Limb (tissue), 2 donors: ENCODE measurements around the gene F5.
A peak's percentile ranks its signal among the peaks of the same experiment; 100 is the strongest.

ENCODE experiments used
- DNase-seq, 2 donors: peaks; one replicate each; pipeline ENCODE4 v3.0.0-alpha.2; 2016; ENCODE audit errors: extremely low spot score in 2 of 2

The F5 gene

DNA sequence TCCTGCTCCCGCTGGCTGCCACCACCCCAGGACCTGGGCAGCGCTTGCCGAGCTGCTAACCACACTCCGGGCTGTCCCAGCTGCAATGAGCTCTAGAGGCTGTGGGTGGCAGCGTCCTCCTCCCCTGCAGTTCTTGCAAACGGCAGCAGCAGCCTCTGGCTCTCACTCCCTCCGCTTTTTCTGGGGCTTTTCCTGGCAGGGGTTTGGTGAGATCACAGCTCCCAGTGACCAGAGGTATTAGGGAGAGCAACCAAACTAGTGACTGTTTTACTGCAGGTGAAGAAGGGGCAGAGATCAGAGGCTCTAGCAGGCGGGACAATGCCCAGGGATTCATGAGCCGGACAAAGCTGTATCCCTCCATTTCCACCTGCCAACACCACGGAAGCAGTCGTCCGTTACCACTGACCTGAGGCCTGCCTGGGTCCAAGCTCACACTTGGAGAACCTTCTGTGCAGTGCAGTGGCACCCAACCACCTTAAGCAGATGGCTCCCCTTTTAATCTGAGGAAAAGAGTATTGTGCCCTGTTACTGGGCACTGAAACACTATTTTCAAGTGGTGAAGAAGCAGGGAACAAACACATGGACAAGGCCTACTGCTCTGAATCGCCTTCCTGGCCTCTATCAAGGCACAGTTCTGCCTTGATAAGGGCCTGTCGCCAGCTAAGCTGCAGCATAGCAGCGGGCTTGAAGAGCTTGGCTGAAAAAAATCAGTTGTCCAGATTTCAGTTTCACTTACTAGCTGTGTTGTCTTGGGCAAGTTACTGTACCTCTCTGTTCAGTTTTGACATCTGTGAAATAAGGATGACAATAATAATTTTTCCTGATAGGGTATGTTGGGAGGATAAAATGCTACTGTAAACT lies at the start of gene F5:
Gene F5, minus strand, starts transcription at position 87 of the 861 bp plus-strand sequence. CDS start 95 bp downstream, outside the sequence.
- peak; percentile 15 to 56 for DNase-seq

DNA sequence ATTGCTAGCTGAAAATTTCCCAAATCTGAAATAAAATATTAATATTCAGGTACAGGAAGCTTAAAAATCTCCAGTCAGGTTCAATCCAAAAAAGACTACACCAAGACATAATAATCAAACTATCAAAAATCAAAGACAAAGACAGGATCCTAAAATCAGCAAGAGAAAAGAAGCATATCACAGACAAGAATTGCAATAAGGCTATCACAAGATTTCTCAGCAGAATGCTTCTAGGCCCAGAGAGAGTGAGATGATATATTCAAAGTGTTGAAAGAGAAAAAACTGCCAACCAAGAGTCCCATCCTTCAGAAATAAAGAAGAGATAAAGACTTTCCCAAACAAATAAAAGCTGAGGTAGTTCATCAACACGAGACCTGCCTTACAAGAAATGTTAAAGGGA lies 48.6 kb upstream of the F5 start:
- no peak for DNase-seq

DNA sequence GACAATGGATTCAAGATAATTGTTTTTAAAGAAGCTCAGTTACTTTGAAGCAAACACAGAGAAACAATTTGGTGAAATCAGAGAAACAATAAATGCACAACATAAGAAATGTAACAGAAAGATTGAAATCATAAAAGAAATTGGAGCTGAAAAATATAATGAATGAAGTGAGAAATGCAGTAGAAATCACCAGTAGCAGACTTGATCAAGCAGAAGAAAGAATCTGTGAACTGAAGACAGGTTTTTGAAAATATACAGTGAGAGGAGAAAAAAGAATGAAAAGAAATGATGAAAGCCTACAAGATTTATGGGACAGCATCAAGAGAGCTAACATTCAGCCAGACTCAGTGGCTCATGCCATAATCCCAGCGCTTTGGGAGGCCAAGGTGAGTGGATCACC lies 47.9 kb upstream of the F5 start:
- DNase-seq, result no peak

DNA sequence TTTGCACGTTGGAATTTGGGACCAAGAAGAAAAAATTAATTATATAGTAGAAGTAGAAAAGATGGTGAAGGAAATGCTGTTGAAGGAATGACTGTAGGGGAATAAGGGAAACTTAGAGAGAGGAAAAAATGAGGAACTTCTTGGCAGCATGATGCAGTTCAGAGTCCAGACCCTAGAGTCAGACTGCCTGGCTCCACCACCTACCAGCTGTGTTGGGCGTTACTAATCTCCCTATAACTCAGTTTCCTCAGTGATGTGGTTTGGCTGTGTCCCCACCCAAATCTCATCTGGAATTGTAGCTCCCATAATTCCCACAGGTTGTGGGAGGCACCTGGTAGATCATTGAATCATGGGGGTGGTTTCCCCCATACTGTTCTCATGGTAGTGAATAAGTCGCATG lies 45.0 kb upstream of the F5 start:
- DNase-seq, result no peak

DNA sequence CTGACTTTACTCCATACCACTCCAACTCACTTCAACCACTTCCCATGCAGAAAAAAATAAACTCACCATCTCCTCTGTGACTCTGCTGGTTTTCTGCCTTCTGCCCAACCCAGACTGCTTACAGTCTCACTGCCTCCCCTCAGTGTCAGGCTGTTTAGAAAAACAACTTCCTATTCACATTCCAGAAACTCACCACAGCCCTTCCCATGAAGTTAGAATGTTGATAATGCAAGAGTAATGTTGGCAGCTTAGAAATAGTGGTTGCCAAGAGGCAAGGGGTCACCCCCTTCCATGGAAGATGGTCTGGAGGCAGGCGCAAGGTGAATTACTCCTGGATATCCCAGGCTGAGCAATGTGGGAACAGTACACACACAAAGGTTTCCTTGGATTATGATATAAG lies 43.7 kb upstream of the F5 start, which contains the start of gene SELP:
Gene SELP, minus strand, starts transcription at position 119 of the 400 bp plus-strand sequence. Its CDS starts 50 bp downstream, at position 69.
- DNase-seq, result no peak

DNA sequence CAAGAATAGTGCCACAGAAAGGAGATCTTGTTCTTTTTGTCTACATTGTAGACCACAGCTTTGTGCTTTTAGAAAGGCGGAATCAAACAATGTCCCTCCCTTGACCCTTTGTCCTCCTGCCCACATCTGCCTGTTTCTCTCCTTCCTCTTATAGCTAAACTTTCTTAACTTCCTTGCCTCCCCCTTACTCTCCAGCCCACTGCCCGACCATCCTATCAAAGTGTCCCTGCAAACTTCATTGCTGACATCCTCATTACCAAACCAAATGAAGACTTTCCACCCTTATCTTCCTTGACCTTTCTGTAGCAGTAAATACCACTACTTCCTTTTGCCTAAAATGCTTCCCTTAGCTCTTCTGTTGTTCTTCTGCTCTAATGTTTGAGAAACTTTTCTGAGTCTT lies 38.6 kb upstream of the F5 start:
- no peak for DNase-seq

DNA sequence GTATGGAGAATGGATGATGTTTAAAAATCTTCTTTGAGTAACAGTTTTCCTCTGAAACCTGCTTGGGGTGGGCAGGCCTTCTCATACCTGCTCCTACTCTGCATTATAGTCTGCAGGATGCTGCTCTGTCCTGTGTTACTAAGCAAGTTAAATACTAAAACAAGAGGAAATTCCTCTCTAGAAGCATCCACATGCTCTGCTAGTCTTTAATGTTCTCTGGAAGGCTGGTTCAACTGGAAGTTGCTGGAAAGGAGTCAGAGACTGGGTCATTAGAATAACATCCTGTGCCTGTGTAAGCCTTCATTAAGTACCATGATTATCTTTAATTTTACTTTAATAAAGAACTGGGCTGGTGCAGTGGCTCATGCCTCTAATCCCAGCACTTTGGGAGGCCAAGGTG lies 37.8 kb upstream of the F5 start:
- no peak for DNase-seq

DNA sequence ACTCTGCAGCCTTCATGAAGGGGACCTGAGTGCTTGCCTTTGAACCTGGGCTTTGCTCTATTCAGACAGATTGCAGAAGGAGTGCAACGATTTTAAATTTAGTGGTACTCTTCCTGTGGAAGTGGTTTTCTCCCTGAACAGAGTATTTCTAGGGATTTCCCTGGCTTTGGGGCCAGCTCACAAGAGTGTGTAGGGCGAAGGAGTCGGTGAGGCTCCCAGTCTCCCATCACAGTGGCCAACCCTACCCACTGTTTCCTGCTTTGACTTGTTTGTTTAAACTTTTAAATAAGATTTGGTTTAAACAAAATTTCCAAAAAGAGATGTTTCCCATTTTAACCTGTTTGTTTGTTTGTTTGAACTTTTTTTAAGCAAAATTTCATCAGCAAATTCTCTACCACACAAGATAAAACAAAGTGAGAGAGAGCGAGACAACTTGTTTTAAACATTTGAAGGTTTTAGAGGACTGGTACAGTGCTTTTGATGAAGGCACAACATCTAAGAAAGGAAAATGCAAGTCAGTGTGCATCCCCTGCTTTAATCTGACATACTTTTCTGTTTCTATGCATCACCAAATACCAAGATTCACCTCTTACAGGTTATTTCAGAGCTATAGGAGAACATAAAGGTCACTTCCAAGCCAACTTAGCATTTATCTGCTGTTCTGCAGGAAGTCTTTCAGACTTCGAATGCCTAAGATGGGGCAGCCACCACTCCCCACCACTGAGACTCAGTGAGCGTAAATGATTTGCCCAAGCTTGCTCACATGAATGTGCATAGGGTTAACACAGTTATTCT lies 37.0 kb upstream of the F5 start:
- no peak for DNase-seq

DNA sequence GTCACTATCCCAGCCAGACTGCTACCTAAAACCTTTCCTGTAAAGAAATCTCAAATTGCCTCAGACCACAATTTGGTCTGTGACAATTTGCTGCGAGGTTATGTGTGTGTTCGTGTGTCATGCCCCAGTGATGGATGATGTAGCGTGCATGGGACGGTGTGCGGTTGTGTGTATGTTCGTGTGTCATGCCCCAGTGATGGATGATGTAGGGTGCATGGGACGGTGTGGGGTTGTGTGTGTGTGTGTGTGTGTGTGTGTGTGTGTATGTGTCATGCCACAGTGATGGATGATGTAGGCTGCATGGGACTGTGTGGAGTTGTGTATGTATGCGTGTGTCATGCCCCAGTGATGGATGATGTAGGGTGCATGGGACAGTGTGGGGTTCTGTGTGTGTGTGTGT lies 34.3 kb upstream of the F5 start:
- no peak for DNase-seq

DNA sequence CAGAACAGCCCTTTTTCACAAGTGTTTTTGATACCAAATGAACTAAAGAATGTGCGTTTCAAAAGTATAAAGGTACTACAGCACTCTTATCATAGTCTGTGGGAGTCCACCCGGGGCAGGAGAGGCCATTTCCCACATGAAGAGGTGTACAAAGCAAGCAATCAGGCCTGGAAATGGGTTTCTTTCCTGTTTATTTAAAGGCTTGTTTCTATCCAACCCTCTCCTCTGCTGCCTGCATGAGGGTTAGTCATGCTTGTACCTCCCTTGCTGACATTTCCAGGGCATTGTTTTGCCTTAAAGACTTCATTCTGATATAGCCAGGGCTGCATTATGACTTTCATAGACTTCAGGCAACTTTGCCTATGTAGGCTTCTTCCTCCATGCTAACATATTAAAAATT lies 32.1 kb upstream of the F5 start:
- no peak for DNase-seq

DNA sequence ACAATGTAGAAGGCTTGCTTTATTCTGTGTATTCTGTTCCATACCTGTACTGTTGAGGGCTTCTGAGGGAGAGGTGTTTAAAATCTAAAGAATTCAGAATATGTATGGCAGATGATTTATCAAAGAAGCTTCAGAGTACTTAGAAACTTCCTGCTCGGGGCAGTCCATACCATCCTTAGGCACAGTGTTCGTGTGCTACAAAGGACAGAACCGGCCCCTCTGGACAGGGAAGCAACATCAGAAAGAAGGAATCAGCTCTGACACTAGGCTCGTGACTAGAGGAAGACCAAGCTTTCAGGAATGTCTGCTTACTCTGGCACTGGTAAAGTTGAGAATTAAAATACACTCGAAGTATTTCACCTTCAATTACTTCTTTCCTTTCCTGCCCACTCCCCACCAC lies 29.5 kb upstream of the F5 start:
- DNase-seq, result no peak

DNA sequence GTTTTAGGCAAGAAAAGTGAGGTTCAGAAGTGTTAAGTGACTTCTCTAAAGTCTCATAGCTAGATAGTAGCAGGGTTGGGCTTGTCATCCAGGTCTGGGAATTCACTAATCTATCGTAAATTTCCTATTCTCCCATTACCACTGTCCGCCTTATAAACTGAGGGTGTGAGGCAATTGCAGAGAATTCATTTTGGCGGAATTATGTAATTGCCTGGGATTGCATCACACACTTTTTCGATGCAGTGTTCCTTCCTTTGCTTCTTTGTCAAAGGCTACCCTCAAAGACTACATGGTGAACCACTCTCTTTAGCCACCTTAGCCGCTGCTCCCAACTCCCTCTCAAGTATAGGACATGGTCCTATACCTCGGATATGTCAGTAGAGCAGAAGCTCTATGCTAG lies 24.6 kb upstream of the F5 start:
- no peak for DNase-seq

DNA sequence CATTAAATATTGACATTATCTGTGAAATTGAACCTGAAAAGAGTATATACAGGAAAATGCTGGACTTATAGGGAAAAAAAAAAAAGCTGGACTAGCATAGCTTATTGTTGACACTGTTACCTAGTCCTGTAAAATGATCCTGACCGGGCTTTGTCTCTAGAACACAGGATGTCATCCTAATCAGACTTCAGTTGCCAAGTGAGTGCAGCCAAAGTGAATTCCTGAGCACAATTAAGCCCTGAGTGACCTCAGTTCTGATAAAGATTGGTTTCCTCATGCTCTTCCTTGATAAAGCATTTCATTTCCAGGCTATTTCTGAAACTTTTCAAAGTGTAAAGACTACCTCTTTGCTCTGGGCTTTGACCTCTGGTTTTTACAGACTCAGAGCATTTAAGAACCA lies 23.8 kb upstream of the F5 start:
- no peak for DNase-seq

DNA sequence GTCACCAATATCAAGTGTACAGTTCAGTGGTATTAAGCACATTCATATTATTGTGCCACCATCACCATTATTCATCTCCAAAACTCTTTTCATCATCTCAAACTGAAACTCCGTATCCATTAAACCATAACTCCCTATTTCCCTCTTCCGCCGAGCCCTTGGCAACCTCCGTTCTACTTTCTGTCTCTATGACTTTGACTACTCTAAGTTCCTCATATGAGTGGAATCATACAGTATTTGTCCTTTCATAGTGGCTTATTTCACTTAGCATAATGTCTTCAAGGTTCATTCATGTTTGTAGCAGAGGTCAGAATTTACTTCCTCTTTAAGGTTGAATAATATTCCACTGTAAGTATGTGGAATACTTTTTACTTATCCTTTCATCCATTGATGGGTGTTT lies 21.9 kb upstream of the F5 start:
- DNase-seq, result no peak

DNA sequence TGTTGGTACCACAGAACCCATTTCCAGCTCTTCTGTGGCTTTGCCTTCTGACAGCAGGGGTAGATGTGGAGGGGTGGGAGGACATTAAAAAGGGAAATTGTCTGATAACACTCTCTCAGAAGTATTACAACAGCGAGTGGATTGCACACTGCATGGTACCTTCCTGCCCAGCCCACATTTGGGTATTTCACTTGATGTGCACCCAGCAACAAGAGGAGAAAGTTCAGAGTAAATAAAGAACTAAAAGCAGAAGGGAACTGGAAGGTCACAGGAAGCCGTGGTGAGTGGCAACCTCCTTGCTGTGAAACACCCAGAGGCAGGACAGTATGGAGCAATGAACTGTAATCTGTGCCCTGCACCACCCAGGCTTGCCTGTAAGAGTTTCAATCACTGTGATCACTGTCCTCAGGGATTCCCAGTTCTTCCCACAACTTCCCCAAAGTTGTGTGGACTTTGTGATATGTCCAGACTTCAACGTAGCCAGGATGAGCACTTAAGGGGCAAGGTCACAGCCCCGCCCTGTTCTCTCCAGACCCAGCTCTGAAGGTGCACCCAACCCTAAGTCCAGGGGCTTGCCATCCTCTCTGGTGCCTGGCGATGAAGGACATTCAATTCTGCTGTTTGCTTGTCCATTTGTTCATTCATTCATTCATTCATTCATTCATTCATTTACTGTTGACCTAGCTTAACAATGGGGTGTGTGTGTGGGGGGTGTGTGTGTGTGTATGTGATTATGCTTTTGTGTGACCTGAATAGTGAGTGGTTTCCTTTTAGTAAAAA lies 18.7 kb upstream of the F5 start:
- no peak for DNase-seq

DNA sequence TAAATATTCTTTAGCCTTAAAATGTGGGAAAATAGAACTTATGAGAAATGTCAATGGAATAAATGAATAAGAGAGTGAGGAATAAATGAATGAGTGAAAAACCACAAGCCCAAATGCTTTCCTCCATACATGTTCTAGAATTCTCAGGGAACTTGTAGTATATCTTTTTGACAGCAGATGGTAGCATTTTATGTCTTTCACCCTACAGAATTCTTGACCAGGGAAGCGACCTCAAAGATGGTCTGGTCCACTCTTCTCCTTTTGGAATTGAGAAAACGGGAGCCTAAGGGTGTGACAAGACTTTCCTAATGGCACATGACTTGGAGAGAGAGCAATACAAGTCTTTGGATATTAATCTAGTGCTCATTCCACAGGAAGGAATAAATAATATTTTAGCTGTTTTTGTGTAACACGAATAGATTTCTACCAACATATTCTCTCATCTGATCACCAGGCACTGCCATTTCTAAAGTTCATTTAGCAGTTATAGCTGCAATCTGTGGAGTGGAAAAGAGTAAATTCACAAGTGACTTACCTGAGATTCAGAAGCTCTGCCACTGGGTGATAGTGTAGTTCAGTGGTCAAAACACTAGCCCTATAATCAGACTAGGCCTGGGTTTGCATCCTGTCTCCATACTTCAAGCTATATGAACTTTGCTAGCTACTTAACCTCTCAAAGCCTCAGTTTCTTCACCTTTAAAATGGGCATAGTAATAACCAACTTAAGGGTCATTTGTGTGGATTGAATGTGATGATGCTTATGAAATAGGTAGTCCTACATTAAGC lies 15.0 kb upstream of the F5 start:
- DNase-seq, result peak in 1 of 2 donors; percentile 21

DNA sequence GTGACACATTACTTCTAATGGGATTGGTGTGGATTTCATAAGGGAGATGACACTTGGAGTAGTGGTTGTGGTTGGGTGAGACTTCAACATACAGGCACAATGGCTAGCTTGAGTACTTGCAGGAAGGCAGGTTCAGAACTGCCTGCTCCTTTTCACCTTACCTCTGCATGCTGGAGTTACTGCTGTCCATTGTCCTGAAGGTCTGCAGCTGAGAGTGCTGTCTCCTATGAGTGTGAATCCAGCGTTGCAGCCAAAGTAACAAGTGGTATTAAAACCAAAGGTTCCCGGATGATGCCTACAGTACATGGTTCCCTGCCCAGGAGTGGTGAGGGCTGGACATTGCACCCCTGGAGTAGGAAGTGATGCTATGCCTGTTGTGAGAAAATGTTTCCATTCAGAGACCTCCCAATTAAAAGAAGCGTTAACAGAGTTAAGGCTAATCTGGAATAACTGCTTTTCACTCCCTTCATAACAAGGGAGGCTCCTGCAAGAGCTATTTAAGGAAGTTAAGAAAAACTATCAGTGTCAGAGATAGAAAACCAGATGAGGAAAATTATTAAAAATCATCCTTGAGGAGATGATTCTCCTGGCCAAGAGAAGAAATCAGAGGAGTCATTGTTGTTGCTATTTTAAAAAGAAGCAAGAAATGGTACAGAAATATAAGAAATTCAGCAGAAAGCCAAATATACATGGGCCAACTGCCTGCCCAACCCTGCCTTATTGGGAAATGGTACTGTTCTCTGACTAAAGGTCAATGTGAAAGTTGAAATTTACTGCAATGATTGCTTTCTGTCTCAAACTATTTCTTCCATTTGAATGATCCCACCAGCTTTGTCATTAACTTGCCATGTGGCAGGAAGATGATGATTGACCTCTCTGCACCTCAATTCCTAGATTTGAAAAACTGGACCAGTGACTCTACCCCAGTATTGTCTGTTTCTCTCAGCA lies 9.8 kb upstream of the F5 start:
- DNase-seq, result peak in 1 of 2 donors; percentile 35

DNA sequence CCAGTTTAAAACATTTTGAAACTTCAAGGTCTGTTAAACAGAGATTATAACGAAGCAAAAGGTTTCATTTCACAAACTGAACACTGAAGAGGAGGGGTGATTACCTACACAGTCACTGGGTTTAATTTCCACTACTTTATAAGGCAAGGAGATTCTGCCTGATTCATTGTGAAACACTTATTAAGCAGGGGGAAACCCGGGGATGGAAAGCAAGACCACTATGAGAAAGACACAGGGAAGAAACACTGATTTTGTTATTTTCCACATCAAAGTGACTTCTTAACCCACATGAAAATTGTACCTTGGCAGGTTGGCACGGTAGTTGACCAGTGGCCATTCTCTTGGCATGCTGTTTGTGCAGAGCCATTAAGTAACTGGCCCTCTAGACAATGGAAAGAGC lies 8.1 kb upstream of the F5 start:
- no peak for DNase-seq

DNA sequence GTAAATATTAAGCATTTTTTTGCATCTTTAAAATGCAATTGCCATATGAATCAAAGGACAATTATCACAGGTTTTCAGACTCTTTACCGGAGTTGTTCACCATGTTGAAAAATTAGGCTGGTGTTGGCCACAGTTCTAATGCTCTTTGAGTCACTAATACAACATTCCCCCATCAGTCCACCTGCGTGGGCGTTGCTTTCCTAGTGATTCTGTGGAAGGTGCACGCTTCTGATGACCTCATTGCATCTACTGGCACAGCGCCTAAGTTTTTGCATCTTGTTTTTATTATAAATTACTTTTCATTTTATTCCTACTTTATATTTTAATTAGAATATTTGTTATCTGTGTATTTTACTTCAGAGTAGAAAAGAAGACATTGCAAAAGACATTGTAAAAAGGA lies 4.7 kb upstream of the F5 start:
- no peak for DNase-seq
